ENCODE measurements around the gene GPR42. TPM values are rescaled to one million over a fixed set of nuclear protein-coding genes. Genes with fewer than 3 reads are reported as not detected.

The GPR42 gene, protein sequence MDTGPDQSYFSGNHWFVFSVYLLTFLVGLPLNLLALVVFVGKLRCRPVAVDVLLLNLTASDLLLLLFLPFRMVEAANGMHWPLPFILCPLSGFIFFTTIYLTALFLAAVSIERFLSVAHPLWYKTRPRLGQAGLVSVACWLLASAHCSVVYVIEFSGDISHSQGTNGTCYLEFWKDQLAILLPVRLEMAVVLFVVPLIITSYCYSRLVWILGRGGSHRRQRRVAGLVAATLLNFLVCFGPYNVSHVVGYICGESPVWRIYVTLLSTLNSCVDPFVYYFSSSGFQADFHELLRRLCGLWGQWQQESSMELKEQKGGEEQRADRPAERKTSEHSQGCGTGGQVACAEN
- total RNA-seq (2014; rRNA removed; shearing (Covaris generic)) = not detected in 2 replicates

DNA sequence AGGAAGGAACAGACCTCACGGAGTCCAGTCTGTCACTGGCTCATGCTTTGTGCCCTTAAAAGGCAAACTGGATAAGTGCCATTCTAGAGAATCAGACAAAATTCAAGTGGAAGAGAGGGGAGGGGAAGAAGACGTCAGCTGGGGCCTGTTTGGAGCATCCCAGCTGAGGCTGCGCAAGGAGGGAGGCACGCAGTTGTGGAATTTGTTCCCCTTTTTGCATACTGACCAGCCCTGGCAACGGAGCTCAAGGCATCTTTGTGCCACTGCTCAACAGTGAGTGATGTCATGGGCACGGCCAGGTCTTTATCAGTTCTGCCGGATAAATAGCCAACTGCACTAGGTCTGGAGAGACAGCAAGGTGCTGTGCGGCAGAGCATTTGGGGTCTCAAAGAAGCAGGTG, at the start of gene GPR42:
TSS of gene GPR42 (plus strand) at position 347 of the 400 bp plus-strand sequence. CDS start 292 bp downstream, outside the sequence.
- in situ Hi-C loops (cut with HindIII; ENCODE audit: low sequenced_read_pairs) = no loop called here

DNA sequence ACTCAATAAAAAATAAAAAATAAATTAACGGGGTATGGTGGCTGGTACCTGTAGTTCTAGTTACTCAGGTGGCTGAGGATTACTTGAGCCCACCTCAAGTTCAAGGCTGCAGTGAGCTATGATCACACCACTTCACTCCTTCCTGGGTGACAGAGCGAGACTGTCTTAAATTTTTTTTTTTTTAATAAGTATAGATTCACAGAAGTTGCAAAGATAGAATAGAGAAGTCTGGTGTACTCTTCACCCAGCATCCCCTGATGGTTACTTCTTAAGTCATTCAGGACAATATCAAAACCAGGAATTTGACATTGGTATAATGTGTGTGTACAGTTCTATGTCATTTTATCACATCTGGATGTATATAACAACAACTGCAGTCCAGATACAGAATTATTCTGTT, 49.6 kb upstream of the GPR42 start:
- no peak for DNase-seq (ENCODE audit: low spot score)
- in situ Hi-C loops (cut with HindIII; ENCODE audit: low sequenced_read_pairs) = no loop called here

More for the DNA sequence above, at the start of gene GPR42:
- no peak for DNase-seq (ENCODE audit: low spot score)

DNA sequence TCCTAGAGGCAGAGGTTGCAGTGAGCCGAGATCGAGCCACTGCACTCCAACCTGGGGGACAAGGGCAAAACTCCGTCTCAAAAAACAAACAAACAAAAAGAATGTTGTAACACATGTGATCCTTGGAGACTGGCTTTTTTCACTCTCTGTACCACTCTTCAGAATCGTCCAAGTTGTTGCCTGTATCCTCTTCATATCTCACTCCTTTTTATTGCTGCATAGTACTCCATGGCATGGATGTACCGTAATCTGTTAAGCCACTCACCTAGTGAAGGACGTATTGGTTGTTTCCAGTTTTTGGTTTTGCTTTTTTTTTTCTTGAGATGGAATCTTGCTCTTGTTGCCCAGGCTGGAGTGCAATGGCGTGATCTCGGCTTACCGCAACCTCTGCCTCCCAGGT, 48.9 kb upstream of the GPR42 start:
- in situ Hi-C loops (cut with HindIII; ENCODE audit: low sequenced_read_pairs) = no loop called here

DNA sequence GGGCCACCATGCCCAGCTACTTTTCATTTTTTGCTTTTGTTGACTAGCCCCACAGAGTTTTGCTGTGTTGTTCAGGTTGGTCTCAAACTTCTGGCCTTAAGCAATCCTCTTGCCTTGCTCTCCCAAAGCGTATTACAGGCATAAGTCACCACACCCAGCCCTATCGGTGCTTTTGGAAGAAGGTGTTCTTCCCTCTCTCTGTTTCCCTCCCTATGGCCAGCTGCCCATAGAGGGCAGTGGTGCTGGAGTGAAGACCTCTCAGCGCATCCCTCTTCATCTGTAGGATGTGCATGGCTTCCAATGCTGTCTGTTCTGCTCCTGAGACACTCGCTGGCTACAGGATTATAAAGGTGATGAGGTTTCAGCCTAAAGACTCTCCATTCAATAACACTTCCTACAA, 43.2 kb upstream of the GPR42 start:
- in situ Hi-C loops (cut with HindIII; ENCODE audit: low sequenced_read_pairs) = no loop called here

More for the DNA sequence above, 48.9 kb upstream of the GPR42 start:
- DNase-seq (ENCODE audit: low spot score) = no peak

DNA sequence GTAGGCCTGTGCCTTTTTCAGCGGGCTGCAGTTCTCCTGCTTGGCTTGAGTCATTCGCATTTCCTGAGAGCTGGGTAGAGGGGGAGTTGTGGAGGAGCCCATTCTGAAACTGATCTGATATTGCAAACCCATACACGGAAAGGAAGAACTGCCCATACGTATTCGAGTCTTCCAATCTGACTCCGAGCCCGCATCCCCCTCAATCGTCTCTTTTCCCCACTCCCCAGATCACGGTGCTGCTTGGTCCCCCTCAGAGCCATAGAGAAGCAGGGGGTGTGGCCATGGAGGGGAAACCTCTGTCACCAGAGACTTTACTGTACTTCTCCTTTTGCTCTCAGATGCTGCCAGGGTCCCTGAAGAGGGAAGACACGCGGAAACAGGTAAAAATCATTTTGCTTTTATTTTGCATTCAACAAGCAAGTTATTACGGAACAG, 42.0 kb upstream of the GPR42 start, which contains the start of gene CD22:
TSS of gene CD22 (plus strand) at position 337 of the 435 bp plus-strand sequence. CDS start 2,854 bp downstream, outside the sequence.
- DNase-seq (ENCODE audit: low spot score) = no peak

More for the DNA sequence above, 43.2 kb upstream of the GPR42 start:
- no peak for DNase-seq (ENCODE audit: low spot score)

DNA sequence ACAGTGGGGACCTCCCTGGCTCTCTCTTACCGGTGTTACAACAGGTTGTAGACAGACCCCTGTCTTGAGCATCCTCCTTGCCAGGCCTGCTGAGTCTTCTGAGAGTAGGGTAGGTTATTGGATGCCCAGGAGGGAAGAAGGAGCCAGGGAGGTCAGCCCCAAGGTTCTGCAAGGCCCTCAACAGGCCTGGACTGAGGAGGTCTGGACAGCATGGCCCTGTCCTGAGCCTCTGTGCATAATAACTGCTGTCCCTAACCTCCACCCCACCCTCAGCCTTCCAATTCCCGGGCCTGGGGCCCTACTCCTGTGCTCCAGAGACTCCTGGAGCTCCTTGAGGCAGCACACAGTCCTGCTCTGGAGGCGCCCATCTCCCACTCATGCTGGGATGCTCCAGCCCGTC, 41.5 kb upstream of the GPR42 start:
- DNase-seq (ENCODE audit: low spot score) = no peak
- in situ Hi-C loops (cut with HindIII; ENCODE audit: low sequenced_read_pairs) = no loop called here

More for the DNA sequence above, 42.0 kb upstream of the GPR42 start, which contains the start of gene CD22:
- in situ Hi-C loops (cut with HindIII; ENCODE audit: low sequenced_read_pairs) = no loop called here

DNA sequence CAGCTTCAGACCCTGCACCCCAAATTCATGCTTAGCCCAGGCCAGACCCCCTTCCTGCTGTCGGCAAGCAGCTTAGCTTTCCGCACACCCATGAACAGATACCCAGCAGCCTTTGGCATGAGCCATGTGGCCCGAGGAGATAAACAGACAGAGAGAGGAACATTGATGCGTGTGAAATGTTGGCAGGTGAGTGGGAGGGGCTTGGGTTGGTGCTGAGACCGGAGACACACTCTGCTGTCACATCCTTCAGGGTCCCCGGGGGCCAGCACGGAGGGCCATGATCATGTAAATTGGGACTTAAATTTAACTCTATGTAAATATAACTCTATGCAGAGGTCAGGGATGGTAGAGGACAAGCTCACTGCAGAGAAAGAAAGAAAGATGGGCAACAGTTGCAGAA, 40.4 kb upstream of the GPR42 start:
- DNase-seq (ENCODE audit: low spot score) = no peak
- in situ Hi-C loops (cut with HindIII; ENCODE audit: low sequenced_read_pairs) = no loop called here

DNA sequence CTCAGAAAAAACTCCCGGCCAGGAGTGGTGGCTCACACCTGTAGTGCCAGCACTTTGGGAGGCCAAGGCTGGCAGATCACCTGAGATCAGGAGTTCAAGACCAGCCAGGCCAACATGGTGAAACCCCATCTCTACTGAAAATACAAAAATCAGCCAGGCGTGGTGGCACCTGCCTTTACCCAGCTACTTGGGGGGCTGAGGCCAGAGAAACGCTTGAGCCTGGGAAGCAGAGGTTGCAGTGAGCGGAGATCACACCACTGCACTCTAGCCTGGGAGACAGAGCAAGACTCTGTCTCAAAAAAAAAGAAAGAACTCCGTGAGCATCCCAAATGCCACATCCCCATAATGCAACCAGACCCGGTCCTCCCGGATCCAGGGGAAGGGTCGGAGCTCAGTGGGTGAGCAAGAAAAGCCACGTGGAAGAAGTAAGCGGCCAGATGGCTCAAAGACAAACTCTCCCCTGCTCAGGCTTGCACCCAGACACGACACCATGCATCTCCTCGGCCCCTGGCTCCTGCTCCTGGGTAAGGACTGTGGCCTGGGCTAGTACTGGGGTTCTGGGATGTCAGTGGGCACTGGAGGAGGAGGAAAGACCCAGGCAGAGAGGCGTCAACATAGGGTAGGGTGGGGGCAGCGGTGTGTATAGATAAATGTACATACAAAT, 39.2 kb upstream of the GPR42 start:
- in situ Hi-C loops (cut with HindIII; ENCODE audit: low sequenced_read_pairs) = no loop called here
- no peak for DNase-seq (ENCODE audit: low spot score)

DNA sequence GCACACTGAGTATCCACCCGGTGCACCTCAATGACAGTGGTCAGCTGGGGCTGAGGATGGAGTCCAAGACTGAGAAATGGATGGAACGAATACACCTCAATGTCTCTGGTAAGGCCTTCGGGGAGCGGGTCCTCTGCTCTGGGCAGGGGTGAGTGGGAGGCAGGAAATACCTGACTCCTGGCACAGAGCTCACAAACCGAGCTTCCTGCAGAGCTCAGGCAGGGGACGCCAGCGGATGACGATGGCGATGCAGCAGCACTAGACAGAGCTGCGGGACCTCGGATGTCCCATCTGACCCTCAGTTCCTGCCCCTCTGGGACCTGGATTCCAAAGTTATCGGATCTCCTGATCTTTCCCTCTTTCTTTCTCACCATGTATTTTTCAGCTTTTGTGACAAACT, 38.1 kb upstream of the GPR42 start:
- in situ Hi-C loops (cut with HindIII; ENCODE audit: low sequenced_read_pairs) = no loop called here
- DNase-seq (ENCODE audit: low spot score) = no peak

DNA sequence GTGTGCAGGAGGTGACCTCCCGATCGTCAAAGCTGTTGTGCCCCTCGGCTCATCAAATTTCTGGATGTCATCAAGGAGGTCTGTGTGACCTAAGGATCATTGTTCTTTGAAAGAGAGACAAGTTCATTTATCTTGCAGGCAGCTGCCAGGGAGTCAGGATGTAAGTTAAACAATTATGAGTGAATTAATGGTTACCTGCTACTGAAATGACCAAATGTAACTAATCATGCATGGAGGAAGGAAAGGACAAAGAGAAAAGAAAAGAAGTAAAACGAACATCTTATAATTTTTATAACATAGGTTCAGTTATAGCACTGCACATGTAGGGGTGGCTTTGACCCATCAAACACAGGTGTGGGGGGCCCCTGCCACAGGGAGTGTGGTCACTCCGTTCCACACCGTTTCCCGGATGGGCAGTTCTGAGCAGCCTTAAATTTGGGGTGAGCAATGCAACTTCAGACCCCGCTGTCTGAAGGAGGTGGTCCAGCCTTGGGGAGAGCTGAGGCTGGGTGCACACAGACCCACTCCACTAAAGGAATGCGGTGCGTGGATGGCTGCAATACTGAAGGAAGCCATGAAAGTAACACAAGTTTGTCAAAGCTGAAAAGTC, 36.6 kb upstream of the GPR42 start:
- DNase-seq (ENCODE audit: low spot score) = no peak

DNA sequence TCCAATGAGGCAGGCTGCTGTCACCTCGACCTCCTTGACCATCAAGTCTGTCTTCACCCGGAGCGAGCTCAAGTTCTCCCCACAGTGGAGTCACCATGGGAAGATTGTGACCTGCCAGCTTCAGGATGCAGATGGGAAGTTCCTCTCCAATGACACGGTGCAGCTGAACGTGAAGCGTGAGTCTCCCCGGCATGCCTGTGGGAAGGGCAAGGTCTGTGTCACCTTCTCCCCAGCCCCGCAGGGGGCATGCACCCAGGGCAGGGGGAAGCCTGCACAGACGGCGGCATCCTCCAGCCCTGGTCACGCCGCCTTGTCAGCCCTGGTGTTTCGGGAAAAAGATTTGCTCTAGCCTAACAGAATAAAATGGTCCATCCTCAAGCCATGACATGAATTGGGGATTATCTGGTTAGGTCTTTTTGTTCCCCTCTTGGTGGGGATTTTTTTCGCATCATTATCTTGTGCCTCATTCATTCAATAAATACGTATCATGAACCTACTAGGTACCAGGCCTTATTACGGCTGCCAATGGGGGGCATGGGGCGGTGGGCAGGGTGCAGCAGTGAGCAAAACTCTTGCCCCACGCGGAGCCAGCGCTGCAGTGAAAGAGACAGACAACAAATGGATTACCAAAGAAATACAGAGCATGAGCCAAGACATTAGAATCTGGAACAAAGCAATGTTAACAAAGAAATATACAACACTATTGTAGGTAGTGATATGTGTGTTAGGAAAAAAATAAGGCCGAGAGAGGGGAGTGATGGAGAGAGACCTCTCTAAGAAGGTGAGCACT, 34.5 kb upstream of the GPR42 start:
- no peak for DNase-seq (ENCODE audit: low spot score)
- in situ Hi-C loops (cut with HindIII; ENCODE audit: low sequenced_read_pairs) = no loop called here

More for the DNA sequence above, 36.6 kb upstream of the GPR42 start:
- in situ Hi-C loops (cut with HindIII; ENCODE audit: low sequenced_read_pairs) = no loop called here

DNA sequence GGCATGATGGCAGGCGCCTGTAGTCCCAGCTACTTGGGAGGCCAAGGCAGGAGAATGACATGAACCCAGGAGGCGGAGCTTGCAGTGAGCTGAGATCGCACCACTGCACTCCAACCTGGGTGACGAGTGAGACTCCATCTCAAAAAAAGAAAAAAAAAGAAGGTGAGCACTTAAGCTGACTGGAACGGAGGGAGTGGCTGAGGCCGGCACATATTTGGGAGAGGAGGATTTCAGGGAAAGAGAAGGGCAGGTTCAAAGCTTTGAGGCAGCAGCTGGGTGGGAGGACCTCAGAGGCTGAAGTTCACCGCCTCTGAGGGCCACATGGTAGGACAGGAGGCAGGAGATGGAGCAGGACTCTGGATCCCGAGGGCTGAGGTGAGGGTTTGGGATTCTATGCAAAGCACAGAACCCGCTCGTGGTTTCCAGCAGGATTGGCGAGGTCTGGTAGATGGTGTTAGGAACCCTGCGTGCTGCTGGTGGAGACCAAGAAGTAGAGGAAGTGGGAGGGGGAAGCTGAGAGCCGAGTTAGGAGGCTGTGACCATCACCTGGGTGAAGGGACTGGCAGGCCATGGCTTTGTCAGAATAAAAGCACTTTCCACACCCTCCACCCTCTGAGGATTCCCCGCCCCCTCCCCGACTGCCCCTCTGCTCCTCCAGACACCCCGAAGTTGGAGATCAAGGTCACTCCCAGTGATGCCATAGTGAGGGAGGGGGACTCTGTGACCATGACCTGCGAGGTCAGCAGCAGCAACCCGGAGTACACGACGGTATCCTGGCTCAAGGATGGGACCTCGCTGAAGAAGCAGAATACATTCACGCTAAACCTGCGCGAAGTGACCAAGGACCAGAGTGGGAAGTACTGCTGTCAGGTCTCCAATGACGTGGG, 33.5 kb upstream of the GPR42 start:
- no peak for DNase-seq (ENCODE audit: low spot score)
- in situ Hi-C loops (cut with HindIII; ENCODE audit: low sequenced_read_pairs) = no loop called here

DNA sequence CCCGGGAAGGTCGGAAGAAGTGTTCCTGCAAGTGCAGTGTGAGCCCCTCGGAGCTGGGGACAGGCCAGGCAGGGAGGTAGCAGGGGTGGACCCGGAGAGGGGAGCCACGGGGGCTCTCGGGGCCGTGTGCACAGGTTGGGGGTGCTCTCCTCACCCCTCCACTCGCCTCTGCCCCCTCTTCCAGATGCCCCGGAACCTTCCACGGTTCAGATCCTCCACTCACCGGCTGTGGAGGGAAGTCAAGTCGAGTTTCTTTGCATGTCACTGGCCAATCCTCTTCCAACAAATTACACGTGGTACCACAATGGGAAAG, 32.9 kb upstream of the GPR42 start:
- no peak for DNase-seq (ENCODE audit: low spot score)
- in situ Hi-C loops (cut with HindIII; ENCODE audit: low sequenced_read_pairs) = no loop called here

DNA sequence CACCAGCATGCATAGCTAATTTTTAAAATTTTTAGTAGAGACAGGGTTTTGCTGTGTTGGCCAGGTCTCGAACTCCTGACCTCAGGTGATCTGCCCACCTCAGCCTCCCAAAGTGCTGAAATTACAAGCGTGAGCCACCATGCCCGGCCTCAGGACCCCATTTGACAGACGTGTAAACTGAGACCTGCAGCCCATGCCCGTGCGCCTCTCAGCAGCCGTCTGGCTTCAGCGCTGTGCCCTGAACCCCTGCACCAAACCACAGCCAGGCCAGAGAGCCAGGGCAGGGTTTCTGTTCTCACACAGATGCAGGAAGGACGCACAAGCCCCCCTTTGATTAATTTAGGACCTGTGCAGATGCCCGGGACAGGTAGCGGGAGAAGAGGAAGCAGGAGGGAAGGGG, 30.4 kb upstream of the GPR42 start:
- in situ Hi-C loops (cut with HindIII; ENCODE audit: low sequenced_read_pairs) = no loop called here
- no peak for DNase-seq (ENCODE audit: low spot score)

DNA sequence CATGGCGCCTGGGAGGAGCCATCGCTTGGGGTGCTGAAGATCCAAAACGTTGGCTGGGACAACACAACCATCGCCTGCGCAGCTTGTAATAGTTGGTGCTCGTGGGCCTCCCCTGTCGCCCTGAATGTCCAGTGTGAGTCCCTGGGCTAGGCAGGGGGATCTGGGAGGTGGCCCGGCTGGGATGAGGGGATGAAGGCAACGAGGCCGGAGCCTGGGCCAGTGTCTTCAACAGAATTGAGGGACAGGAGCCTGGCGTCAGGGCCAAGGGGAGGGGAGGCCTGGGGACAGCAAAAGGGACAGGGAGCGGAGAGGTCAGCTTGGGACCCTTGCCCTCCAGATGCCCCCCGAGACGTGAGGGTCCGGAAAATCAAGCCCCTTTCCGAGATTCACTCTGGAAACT, 29.9 kb upstream of the GPR42 start:
- DNase-seq (ENCODE audit: low spot score) = no peak
- in situ Hi-C loops (cut with HindIII; ENCODE audit: low sequenced_read_pairs) = no loop called here

DNA sequence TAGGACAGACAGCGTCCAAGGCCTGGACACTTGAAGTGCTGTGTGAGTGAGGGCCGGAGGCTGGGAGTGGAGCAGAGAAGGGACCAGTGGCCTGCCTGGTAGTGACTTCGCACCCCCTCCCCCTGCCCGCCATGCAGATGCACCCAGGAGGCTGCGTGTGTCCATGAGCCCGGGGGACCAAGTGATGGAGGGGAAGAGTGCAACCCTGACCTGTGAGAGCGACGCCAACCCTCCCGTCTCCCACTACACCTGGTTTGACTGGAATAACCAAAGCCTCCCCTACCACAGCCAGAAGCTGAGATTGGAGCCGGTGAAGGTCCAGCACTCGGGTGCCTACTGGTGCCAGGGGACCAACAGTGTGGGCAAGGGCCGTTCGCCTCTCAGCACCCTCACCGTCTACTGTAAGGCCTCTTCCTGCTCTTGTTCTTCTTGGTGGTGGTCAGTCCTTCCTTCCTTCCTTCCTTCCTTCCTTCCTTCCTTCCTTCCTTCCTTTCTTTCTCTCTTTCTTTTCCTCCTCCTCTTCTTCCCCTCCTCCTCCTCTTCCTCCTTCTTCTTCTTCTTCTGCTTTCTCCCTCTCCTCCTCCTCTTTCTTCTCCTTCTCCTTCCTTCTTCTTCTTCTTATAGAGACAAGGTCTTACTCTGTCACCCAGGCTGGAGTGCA, 29.2 kb upstream of the GPR42 start:
- in situ Hi-C loops (cut with HindIII; ENCODE audit: low sequenced_read_pairs) = no loop called here
- no peak for DNase-seq (ENCODE audit: low spot score)

DNA sequence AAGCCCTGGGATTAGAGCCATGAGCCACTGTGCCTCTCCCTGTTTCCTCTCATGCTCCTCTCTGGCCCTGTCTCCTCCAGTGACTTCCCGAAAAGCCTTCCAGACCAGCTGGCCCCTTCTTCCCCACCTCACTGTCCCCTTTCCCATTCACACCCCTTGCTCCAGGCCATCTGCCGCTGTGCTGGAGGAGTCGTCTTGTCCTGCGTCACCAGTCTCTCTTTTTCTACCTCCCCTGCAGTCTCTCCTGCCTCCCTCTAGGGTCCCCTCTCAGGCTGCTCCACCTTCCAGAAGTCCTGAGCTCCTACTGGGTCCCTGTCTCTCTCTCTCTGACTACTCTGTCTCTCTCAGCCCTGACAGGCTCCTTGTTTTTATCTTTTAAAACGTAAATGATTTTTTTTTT, 28.4 kb upstream of the GPR42 start:
- in situ Hi-C loops (cut with HindIII; ENCODE audit: low sequenced_read_pairs) = no loop called here
- DNase-seq (ENCODE audit: low spot score) = no peak

DNA sequence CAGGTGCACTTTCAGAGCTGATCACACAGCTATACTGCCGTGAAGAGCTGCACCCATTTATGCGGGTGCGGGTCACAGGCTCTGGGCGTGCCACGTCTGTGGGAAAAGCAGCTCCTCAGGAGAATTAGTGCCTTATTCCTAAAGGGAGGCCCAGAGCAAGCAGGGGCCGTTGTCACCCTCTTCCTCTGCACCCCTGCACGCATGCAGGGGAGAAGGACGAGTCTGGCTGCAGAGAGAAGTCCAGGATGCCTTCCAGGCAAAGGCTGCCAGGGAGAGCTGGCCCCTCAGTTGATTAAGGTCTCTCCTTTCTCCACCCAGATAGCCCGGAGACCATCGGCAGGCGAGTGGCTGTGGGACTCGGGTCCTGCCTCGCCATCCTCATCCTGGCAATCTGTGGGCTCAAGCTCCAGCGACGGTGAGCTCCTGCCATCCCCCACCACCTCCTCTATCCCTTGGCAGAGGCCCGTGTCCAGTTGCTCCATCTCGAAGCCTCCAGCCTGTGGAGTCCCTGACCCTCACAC, 26.3 kb upstream of the GPR42 start:
- in situ Hi-C loops (cut with HindIII; ENCODE audit: low sequenced_read_pairs) = no loop called here

More for the DNA sequence above, 26.3 kb upstream of the GPR42 start:
- no peak for DNase-seq (ENCODE audit: low spot score)

Data from G401 (cell line).